Ovary (tissue), 3 donors: ENCODE results near the gene DOC2A.

Experiments
- CTCF ChIP-seq, 3 donors: fragments of 450-650 bp in 2 of 3; fragments of 200-600 bp in 1 of 3; IDR thresholded peaks; one replicate each; pipeline versions ENCODE4 v1.5.1 to v1.8.0; 2016 to 2022; ENCODE audit warnings: antibody characterized with exemption in 3 of 3, mild to moderate bottlenecking in 1 of 3
- EP300 ChIP-seq: sonication (generic); formaldehyde crosslinking; IDR thresholded peaks from one replicate; pipeline ENCODE4 v1.6.1; 2017; ENCODE audit warnings: antibody characterized with exemption
- POLR2A ChIP-seq: fragments of 450-650 bp; IDR thresholded peaks from one replicate; pipeline ENCODE4 v1.6.1; 2017; ENCODE audit warnings: antibody characterized with exemption, mild to moderate bottlenecking, moderate library complexity
- donor health status: DM: no; HTN: no; CAD: no.

- TF ChIP-seq CTCF (IDR thresholded peaks at IDR 0.05) (no peak), EP300 (no peak), POLR2A (no peak)
These were observed 610 bp downstream of the DOC2A start for GRCh38 chr16:30009990-30010843.
